ENCODE measurements around the gene EVPL.
A peak's percentile ranks its signal among the peaks of the same experiment; 100 is the strongest.
"Not testable (repeated sequence)": the region's sequence is repeated elsewhere in the genome, so short reads cannot be mapped to it uniquely, and the experiment has no call there.

The EVPL gene

DNA sequence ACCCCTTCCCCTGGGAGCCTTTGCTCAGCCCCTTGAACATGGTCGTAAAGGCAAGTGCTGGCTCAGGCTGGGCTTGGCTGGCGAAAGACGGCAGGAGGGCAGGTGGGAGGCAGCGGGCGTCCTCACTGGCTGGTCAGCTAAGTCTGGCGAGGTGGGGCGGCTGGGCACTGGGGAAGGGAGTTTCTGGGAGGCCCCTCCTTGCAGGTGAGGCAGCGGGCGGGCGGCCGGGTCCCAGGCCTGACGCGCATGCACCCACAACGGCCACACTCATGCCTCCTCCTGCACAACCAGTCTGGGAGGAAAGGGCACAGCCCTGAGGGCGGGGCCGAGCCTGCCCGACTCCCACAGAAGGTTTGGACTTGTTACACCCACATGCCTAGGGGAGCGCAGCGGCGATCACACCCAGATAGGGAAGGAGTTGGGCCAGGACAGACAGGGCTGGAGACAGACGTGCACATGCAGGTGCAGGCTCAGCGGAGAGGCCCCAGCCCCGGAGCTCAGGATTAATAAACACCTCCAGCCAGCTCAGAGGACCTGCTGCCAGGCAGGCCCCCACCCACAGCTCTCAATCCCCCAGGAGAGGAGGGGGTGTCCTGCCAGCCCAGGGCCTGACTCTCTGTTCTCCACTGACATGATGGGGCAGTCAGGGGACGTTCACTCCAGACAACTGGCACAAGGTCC is at the start of gene EVPL:
EVPL (minus strand) TSS at position 148 of the 681 bp plus-strand sequence; CDS start at position 40, 108 bp downstream.
- no peak for DNase-seq

DNA sequence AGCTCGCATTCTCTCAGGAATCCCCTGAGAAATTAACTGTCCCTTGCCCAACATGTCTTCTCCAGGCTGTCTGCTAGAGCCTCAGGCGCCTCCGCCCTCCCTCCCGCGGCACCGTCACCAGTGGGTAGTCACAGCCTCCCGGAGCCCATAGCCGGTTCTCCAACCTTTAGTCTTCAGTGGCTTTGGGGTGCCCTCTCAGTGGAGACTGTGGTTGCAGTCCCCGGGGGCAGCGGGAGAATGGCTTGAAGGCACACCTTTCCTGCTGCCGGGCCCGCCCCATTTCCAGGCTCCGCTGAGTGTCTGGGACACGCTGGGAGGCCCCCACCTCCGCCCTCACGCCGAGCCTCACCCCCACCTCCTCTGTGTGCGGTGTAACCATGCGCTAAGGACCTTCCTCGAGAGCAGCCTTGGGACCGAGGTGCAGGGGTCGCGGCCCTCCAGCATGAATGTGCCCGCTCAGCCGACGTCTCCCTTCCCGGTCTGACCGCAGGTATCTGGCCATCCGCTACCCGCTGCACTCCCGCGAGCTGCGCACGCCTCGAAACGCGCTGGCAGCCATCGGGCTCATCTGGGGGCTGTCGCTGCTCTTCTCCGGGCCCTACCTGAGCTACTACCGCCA is 49.1 kb upstream of the EVPL start:
- DNase-seq: peak; percentile 27

DNA sequence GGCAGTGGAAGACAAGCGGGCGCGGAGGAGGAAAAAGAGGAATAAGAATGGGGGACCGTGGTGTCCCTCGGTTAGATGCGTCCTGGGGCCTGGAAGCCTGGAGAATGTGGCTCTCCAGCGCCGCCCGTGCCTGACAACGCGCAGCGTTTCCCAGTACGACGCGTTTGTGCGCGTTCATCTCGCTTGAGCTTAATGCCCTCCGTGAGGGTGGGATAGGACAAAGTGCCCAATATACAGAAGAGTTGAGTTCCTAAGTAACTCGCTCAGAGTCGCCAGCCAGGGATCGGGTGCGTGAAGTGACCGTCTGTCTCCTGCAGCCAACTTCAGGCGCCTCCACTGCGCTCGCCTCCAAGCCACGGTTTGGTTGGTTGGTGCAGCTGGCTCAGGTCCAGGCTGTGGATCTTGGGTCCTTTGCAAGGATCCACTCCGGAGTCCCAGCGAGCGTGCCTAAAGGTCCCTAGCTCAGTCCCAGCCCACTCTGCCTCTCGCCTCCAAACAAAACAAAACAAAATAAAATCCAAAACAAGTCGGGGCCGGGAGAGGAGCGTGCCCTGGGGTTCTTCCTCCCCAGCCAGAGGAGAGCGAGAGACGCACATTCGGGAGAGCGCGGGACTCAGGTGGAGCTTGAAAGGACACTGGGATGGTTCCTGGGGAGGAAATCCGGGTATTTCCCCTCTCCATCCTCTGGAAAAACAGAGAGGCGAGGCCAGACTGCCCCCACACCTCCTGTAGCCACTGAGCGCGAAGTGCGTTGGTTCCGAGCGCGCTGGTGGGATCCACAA is 48.4 kb upstream of the EVPL start:
- DNase-seq: peak; percentile 28

DNA sequence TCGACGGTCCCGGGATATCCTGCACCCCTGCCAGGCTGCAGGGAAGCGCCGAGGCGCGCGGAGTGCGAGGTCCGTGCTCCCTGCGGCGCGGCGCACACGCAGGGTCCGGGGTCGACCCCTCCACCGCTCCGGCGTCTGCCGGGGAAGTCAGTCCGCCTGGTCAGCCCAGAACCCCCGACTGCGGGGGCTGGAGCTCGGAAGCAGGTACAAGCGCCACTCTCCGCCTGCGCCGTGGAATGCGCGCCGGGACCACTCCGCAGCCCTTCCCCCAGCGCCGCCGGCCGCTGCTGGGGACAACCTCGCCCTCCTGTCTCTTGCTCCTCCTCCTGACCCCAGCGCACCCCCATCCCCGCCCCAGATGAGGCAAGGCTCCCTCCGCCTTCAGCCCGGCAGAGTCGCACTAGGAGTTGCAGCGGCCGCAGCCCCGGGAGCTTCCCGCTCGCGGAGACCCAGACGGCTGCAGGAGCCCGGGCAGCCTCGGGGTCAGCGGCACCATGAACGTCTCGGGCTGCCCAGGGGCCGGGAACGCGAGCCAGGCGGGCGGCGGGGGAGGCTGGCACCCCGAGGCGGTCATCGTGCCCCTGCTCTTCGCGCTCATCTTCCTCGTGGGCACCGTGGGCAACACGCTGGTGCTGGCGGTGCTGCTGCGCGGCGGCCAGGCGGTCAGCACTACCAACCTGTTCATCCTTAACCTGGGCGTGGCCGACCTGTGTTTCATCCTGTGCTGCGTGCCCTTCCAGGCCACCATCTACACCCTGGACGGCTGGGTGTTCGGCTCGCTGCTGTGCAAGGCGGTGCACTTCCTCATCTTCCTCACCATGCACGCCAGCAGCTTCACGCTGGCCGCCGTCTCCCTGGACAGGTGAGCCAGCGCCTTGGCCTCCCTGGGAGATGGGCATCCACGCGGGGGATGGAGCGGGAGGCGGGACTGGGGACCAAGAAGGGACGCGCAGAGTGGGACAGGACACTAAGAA is 47.6 kb upstream of the EVPL start, which contains the start of gene GALR2:
GALR2 (plus strand) TSS at position 392 of the 974 bp plus-strand sequence; CDS start at position 495, 103 bp downstream.
- no peak for DNase-seq

DNA sequence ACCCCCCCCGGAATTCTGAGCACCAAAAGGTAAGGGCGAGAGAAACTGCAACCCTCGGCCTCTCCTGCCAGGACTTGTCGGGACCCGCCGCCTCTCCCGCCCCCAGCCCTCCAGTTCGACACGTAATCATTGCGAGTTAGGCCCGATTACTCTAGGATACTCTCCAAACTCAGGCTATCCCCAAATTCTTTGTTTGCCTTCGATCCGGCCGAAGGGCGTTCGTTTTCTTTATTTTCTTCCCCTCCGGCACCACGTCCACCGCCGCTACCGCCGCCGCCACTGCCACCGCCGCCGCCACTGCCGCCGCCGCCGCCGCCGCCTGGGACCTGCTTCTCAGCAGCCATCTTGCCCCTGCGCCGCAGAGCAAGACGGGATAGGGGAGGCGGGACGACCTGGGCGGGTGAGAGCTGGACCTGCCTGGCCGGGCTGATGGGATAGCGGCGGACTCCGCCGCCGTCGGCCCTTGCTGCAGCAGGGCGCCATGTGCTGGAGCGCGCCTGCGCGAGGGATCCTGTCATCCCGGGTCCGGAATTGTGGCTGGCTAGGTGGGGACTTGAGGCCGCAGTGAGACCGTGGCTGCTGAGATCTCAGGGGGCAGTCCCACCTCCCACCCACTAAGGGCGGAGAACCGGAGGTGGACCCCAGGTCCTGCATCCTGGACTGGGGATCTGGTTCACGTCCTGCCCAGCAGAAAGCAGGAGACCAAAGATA is 45.2 kb upstream of the EVPL start, which contains the start of gene SRP68:
SRP68 (minus strand) TSS at position 370 of the 711 bp plus-strand sequence; CDS start at position 344, 26 bp downstream.
- peak; percentile 79 for DNase-seq

DNA sequence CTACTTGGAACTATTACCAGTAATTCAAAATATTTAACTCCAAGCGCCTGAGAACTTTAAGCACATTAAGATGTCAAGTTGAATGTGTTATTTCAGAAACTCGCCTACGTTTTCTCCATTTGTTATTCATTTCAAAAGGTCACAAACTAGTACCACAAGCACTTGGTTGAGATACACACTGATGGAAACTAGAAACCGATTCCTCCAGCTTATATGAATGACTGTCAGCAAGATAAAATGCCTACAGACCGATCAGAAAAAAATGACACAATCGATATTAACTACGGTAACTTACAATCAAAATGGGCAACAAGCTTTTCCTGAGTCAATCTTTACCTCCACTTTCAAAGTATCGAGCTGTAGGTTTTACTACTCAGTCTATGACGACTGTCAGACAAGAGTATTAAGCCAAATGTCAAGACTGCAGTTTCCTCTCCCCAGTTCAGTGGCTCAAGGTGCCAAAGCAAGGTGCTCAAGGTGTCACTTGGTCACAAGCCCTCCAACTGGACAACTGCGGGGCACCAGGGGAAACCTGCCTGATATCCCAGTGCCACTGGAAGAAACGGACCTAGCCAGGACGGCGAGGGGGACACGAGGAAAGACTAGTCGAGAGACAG is 44.5 kb upstream of the EVPL start:
- peak; percentile 40 for DNase-seq

DNA sequence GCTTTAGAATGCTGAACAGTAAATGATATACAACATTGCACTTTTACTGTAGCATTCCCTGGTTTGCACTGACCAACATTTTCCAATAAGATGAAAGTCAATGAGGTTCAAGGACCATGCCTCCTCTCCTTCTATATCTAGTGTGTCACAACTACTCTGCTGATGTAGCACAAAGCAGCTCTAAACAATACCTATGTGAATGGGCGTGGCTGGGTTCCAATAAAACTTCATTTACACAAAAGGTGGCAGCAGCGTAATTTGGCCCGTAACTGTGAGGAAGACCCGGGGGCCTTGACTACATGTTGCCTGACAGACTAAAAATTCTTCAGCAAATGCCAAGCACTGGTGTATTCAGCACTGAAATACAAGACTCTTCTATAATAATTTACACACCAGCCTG is 38.7 kb upstream of the EVPL start:
- DNase-seq: no peak

DNA sequence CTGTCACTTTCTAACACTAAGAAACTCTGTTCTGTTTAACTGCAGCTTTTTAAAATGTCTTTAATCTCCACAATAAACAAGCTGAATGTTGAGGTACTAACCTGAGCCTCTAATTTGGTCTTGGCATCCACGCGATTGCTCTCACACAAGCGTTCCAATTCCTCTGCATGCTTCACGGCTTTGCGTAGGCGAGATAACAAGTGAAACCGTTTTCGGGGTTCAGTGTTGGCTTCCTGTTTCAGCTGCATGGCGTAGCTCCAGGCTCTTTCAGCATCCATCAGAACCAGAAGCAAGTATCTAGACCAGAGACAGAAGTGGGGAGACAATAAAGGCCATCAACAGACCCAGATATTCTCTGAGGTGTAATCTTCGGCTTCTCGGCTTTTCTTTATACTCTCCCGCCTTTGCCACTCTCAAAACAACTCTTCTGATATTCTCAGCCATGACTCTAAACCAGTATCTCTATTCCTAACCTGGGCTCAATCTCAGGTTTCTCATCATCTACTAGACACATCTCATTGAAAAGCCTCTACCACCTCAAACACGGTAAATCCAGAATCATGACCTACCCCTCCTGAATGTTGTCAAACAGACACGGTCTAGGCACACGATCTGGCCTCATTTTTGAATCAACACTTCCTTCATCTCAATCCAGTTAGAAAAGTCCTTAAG is 36.9 kb upstream of the EVPL start:
- DNase-seq: peak; percentile 66

DNA sequence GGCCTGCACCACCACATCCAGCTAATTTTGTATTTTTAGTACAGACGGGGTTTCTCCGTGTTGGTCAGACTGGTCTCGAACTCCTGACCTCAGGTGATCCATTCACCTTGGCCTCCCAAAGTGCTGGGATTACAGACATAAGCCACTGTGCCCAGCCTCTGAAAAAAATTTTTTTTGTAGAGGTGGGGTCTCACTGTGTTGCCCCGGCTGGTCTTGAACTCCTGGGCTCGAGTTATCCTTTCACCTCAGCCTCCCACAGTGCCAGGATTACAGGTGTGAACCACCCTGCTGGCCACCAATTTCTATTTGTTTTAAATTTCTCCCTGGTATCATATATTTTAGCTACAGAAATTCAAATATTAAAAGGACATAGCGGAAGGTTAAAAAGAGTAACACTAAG is 31.2 kb upstream of the EVPL start:
- DNase-seq: not testable (repeated sequence)

DNA sequence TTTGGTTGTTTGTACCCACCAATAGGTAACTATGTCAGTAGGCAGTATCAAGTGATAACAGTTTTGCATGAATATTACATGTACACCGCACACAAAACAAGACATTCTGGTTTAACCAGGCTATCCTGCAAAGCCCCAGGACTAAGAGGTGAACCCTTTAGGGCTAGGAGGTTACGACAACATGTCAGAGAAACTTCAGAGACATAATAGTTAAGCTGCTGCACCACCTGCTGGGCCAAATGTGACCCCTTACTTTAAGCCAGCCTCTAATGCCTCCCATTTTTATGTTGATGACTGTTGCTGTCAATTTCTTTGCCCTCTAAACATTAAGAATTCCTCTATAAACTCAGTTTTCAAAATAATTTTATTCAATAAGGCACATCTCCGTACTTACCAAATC is 29.8 kb upstream of the EVPL start:
- no peak for DNase-seq

DNA sequence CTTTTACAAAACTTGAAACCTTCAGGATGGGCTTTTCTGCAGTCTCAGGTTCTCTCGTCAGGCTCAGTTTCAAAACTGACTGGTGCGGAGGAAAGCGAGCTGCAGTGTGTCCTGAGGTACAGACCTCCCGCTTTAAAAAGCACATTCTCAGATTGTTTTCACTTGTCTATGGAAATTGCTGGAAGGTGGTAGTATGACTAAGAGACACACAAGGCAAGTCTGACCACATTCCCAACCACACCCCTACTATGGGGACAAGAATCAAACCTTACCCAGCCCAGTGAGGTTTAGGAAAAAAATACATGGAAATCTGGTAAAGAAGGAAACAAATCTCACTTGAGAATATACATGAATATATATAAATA is 27.0 kb upstream of the EVPL start:
- no peak for DNase-seq

DNA sequence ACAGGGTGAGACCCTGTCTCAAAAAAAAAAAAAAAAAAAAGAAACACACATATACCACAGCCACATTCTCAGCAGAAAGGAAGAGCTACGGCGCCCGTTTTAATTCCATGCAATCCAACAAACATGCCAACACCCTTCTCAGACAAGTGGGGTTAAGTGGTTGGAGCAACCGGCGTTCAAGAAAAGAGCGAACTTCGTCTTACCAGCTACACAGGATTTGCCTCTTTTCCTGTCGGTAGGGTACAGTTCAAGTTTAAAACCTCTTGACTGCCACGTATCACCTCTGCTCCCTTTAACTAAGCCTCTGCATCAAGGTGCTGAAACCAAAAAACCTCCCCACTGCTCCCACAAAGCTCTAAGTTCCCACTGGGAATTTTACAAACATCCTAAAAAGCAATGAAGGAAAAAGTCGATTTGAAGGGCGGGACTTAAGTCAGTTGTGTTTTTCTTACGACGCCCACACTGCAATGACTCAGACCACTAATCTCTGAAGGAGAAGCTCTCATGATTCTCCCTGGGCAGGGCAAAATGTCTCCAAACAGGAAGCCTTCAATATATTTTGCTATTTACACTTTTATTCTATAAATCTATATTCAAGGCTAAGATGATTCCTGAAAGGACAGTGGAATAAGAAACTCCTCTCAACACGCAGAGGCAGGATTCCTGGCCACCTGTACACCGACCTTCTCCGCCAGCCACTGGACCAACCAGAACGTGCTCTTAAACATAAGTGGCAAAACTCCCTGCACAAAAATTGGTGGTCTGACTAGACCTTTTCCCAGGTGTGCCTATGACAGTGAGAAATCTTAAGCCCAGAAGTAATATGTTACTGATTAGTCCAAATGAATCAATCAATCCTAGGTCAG is 26.4 kb upstream of the EVPL start:
- peak; percentile 31 for DNase-seq

DNA sequence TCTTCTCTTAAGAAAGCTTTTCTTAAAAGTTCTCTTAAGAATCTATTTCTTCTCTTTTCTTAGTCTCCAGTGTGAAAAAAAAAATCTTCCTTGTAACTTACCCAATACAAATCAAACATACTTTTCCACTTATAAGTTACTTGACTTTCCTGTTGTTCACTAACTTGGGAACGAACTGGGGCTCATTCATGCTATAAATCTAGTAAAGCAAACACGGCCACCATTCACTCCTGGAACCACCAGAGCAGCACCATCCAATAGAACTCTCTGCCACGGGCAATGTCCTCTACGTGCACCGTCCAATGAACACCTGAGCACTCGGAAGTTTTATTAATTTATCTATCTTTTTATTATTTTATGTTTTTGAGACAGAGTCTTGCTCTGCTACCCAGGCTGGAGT is 24.5 kb upstream of the EVPL start:
- DNase-seq: no peak

DNA sequence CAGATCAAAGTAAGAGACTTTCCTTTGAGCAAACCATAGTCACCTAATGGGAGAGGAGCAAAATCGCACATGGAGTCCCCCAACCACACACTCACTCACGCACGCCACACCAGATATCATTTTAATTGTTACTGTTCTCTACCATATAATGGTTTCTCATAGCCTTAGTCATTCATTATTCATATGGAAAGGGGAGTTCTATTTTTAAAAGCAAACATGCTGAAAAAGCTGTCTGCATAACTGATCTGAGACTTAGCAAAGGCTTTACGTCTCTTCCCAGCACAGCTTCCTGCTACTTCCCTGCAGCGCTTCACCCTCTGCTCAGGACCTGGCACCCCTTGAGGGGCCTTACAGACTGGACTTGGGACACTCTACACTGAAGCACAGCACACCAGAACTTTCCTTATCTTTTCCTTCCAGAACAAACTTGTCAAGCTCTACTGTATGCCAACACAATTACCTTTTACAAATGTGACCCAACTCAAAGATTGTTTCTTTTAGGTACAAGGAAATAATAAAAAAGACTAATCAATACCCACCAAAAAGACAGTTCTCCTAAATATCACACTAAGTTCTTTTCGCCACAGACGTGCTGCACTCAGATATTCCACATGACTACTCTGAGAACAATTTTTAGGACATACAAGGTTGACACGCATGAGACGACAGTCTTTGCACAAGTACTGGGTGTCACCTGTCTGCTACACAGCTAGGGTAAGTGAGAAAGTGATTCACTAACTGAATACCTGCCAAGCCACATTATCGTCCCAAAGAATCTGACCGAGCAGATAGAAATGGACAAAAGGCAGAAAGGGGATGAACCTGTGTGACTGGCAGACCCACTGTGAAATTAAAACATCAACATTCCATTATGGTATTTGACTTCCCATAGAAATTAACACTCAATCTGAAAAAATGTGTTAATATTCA is 23.7 kb upstream of the EVPL start:
- DNase-seq: no peak

DNA sequence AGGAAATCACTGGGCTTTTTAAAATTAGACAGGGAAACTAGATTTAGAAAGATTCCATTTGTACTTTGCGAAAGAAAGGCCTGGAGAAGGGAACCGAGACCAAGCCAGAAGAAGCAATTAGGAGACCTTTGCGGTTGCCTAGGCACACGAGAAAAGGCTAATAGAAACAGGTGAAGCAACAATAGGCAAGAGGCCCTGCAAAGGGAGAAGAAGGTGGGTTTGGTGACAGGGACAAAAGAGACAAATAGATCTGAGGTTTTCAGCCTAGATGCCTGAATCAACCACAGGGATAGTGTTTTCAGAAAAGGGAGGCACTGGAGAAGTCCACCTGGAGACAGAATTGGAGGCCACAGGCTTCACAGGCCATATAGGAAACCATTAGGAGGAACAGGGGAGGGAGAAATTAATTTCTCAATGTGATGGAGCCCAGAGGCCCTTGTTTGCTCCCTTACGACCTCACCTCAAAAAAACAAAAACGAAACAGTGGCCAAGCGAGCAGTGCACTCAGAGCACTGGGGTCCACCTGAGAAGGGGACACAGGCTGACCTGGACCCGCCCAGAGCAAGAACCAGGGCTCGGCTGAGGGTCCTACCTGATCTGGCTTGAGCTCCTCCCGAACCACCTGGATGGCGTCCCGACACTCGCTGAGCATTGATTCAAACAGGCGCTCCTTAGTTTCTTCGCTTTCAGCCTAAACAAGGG is 22.9 kb upstream of the EVPL start:
- no peak for DNase-seq

DNA sequence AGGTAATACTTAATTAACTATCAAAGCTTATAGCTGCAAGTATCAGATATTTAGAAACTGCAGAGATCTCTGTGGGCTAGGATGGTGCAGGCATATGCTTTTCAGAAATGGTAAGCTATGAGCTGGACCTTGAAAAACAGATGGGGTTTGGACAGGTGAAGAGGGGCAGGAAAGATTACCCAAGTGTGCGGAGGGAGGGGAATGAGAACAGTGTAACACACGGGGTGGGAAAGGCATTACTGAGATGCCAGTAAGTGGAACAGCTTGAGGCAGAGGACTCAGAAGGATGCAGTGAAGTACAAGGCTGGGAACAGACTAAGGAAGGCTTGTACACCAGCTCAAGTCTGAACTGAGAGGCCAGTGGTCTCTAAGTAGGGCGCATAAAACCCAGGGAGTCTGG is 22.1 kb upstream of the EVPL start:
- DNase-seq: no peak

DNA sequence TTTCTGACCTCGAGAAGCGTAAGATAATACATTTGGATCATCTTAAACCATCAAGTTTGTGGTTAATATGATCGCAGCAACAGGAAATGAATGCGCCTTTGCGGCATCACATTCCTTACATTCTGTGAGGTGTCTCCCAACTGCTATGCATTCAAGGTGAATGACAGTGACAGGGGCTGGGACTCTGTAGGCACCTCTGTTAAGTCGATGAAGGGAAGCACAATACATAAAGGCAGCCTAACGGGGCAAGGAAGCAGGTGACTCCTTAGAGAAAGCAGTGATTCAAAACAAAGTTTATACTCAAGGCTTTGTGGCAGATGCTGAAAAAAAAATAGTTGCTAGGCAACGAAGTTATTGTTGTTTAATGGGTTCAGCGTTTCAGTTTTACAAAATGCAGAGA is 21.6 kb upstream of the EVPL start:
- no peak for DNase-seq

DNA sequence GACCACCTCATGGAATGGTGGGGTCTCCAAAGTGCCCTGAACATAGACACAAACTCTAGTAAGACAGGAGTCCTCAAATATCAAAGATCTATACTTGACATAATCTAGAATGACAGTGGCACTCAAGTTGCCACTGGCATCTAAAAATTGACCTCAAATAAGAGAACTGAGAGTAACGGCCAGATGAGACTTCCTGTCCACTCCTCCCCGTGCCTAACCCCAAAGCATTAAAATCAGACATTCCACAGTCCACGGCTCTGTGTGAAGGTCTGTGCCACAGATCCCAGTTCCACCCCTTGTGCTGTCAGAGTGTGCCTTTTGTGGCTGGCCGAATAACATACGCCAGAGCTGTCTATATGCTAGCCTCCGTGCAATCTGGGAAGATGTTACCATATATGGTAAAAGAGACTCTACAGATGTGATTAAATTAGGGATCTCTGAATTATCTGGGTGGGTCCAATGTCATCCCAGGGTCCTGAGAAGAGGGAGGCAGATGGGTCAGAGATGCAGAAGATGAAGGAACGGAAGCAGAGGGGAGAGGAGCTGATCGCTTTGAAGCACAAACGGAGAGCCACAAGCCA is 21.0 kb upstream of the EVPL start:
- DNase-seq: no peak
